ENCODE measurements around the gene FUOM. TPM values are rescaled to one million over a fixed set of nuclear protein-coding genes. Genes with fewer than 3 reads are reported as not detected.

FUOM gene
- total RNA-seq, 2 donors from 2014 or later, result 12.5 to 16.1 TPM

DNA sequence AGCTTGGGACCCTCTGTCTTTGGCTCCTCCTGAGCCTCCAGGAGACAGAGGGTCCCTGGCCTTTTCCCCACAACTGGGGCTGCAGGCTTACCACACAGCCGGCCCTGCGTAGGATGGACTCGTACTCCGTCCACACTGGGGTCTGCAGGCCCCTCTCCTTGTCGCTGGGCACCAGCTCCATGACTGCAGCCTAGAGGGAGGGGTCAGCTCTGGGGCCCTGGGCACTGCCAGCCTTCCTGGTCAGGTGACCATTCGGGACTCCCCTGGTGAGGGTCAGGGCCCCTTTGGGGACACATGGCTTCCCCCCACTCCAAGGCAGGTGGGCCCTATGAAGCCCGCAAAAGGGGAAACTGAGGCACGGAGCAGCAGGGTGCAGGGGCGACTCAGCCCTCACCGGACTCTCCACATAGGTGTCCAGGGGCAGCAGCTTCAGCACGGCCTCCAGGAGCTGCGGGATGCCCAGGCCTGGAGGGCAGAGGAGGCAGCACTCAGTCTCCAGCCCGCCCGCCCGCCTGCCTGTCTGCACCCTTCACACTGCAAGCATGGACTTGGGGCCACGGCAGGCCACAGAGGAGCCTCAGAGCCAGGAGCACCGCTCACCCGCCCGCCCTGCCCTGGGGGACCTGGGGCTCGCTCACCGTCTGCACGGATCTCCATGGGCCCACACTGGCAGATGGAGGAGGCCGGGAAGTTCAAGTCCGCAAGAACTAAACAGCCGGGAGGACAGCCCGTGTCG lies 1.1 kb downstream of the FUOM start:
- no peak for TF ChIP-seq POLR2A (IDR thresholded peaks at IDR 0.05)
- TF ChIP-seq, protein P1, sequence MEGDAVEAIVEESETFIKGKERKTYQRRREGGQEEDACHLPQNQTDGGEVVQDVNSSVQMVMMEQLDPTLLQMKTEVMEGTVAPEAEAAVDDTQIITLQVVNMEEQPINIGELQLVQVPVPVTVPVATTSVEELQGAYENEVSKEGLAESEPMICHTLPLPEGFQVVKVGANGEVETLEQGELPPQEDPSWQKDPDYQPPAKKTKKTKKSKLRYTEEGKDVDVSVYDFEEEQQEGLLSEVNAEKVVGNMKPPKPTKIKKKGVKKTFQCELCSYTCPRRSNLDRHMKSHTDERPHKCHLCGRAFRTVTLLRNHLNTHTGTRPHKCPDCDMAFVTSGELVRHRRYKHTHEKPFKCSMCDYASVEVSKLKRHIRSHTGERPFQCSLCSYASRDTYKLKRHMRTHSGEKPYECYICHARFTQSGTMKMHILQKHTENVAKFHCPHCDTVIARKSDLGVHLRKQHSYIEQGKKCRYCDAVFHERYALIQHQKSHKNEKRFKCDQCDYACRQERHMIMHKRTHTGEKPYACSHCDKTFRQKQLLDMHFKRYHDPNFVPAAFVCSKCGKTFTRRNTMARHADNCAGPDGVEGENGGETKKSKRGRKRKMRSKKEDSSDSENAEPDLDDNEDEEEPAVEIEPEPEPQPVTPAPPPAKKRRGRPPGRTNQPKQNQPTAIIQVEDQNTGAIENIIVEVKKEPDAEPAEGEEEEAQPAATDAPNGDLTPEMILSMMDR (IDR thresholded peaks at IDR 0.05), result no peak
- Histone ChIP-seq H3K9me3 (no peaks in the 10 kb centered on the region), H3K27ac (no peak overlapping the region), H3K27me3 (no peaks in the 10 kb centered on the region), H3K4me3 (no peak overlapping the region), H3K4me1 (peaks cover 47% of the 10 kb centered on the region), H3K36me3 (replicated peaks in 1 of 2; ENCODE audit: insufficient read depth in 1 of 2, low read depth in 2 of 2) (no peaks in the 10 kb centered on the region)
- intact Hi-C loops (cut with DNase I), result no loop called here
- WGBS, 2 donors, result 64 to 69% methylated on average over 15 to 25 of the region's 27 CpGs
- no peak for DNase-seq
- ATAC-seq, result no peak

DNA sequence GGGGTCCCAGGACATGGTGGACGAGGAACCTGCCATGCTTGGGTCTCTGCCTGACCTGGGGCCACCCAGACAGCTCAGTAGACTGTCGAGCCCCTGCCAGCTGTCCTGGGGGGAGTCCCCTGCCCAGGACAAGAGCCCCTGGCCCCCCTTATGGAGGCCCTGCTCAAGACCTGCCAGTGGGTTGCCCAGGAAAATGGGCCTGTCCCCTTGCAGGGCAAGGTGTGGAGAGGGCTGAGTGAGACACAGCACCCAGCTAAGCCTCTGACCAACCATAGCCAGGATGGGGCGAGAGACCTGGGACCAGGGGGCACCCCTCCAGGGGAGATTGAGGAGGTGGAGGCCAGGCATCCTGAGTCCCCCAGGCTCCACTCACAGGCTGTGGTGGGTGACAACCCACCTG lies 1.8 kb downstream of the FUOM start:
- H3K27me3 ChIP-seq, result no peaks in the 10 kb centered on the region
- H3K36me3 ChIP-seq (replicated peaks in 1 of 2; ENCODE audit: insufficient read depth in 1 of 2, low read depth in 2 of 2), result no peaks in the 10 kb centered on the region
- WGBS, 2 donors, result 94% methylated on average over 3 of the region's 3 CpGs; no CpG with 5 or more reads in 1 of the 2 donors
- no peaks in the 10 kb centered on the region for H3K9me3 ChIP-seq
- no peak overlapping the region for H3K27ac ChIP-seq
- peaks cover 46% of the 10 kb centered on the region for H3K4me1 ChIP-seq
- no peak for ATAC-seq
- H3K4me3 ChIP-seq, result no peak overlapping the region
- DNase-seq, result no peak
- intact Hi-C loops (cut with DNase I), result no loop called here
- TF ChIP-seq, protein P1 (IDR thresholded peaks at IDR 0.05), result no peak
- TF ChIP-seq POLR2A (IDR thresholded peaks at IDR 0.05), result no peak

DNA sequence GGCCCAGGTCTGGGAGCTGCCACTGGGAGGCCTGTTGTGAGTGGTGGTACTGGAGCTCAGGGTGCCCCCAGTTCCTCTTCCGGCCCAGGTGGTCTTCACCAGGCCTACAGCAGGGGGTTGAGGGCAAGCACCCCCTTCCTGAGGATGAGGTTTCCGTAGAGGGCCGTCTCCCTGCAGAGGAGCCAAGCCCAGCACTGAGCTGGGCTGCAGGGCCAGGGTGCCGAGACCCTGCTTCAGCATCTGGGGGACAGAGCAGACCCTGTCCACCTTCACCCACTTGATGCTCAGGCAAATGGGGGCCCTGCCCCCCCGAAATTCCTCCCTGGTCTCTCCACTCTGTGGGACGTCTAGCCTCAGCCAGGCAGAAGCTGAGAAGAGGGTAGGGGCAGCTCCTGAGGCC lies 2.6 kb downstream of the FUOM start:
- ATAC-seq (no peak), DNase-seq (no peak)
- Histone ChIP-seq H3K36me3 (replicated peaks in 1 of 2; ENCODE audit: insufficient read depth in 1 of 2, low read depth in 2 of 2) (no peaks in the 10 kb centered on the region), H3K9me3 (no peaks in the 10 kb centered on the region), H3K4me1 (peaks cover 39% of the 10 kb centered on the region), H3K4me3 (no peak overlapping the region), H3K27me3 (no peaks in the 10 kb centered on the region), H3K27ac (no peak overlapping the region)
- TF ChIP-seq, protein P1 (IDR thresholded peaks at IDR 0.05), result no peak
- 94% methylated on average over 6 of the region's 6 CpGs; no CpG with 5 or more reads in 1 of the 2 donors for WGBS, 2 donors
- intact Hi-C loops (cut with DNase I), result no loop called here

DNA sequence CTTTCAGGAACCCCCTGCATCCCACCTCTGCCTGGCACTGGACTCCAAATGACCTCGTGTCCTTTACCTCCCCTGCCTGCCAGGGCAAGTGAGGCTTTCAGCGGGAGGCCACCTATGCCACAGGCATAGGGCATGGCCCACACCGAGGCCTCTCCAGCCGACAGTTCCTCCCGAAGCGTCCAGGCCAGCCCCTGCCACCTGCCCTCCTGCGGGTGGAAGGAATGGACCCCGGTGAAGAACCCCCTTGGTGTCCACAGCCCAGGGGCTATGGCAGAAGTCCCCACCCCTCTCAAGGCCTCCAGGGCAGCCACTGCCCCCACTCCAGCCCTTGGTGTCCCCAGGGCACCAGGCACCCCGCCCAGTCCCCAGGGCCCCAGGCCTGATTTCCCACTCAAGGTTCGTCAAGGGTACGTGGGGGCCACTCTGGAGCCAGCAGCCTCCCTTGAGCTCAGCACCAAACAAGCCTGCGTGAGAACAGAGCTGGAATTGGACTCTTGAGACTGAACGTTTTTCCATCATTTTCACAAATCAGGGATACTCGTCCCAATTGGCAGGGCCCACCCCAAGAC lies 3.1 kb downstream of the FUOM start:
- no peak overlapping the region for H3K27ac ChIP-seq
- no peaks in the 10 kb centered on the region for H3K36me3 ChIP-seq (replicated peaks in 1 of 2; ENCODE audit: insufficient read depth in 1 of 2, low read depth in 2 of 2)
- no peaks in the 10 kb centered on the region for H3K9me3 ChIP-seq
- no peak for TF ChIP-seq POLR2A (IDR thresholded peaks at IDR 0.05)
- TF ChIP-seq, protein P1 (IDR thresholded peaks at IDR 0.05), result no peak
- intact Hi-C loops (cut with DNase I), result no loop called here
- 87 to 94% methylated on average over 10 to 11 of the region's 14 CpGs for WGBS, 2 donors
- peaks cover 34% of the 10 kb centered on the region for H3K4me1 ChIP-seq
- no peaks in the 10 kb centered on the region for H3K27me3 ChIP-seq
- no peak overlapping the region for H3K4me3 ChIP-seq
- ATAC-seq (no peak), DNase-seq (no peak)

Measured in body of pancreas (tissue), 4 donors.